SK-N-SH (cell line): ENCODE results near the gene TMEM184A. TPM values are rescaled to one million over a fixed set of nuclear protein-coding genes. Genes with fewer than 3 reads are reported as not detected.
A peak's percentile ranks its signal among the peaks of the same experiment; 100 is the strongest.

Experiments
- CTCF ChIA-PET: fragments of 300-600, 350-600 bp; formaldehyde crosslinking; extraction: SDS; loops from one replicate; lab custom pipeline; 2021; lab: Yijun Ruan, JAX
- POLR2A ChIA-PET: fragments of 350-600 bp; sonication (Branson Sonifier 250); formaldehyde crosslinking; extraction: SDS; loops from one replicate; lab custom pipeline; 2020; ENCODE audit warnings: antibody characterized with exemption, inconsistent platforms; lab: Yijun Ruan, JAX
- DNase-seq: peaks from one replicate; pipeline ENCODE4 v3.0.0; 2012
- H2AFZ ChIP-seq: fragments of 200-600 bp; sonication (generic); 2 replicates; pipeline ENCODE4 v1.8.1; 2016; ENCODE audit warnings: antibody characterized with exemption, mild to moderate bottlenecking, low read depth
- H3F3A ChIP-seq: fragments of 200-600 bp; sonication (generic); replicated peaks from 2 replicates; pipeline ENCODE3; 2016; ENCODE audit warnings: antibody characterized with exemption, mild to moderate bottlenecking; ENCODE audit not compliant: insufficient read depth
- H3K27ac ChIP-seq, 2 experiments: fragments of 200-500 bp in 1 of 2; fragments of 200-600 bp in 1 of 2; sonication (Bioruptor generic) in 1 of 2; sonication (generic), shearing (Covaris generic) in 1 of 2; 2 replicates each; pipeline versions ENCODE4 v1.5.1 to v1.6.1; 2014 to 2016; ENCODE audit warnings: low read depth in 2 of 2, inconsistent platforms in 1 of 2, low read length in 1 of 2, mild to moderate bottlenecking in 1 of 2, mixed read lengths in 1 of 2
- H3K27me3 ChIP-seq: fragments of 200-600 bp; sonication (generic), shearing (Covaris generic); 2 replicates; pipeline ENCODE4 v1.6.1; 2016; ENCODE audit warnings: mixed run types; ENCODE audit not compliant: insufficient read depth
- H3K36me3 ChIP-seq, 2 experiments: fragments of 200-500 bp in 1 of 2; fragments of 200-600 bp in 1 of 2; sonication (Bioruptor generic) in 1 of 2; sonication (generic) in 1 of 2; replicated peaks in 1 of 2; 2 replicates each; pipeline versions ENCODE3 to v1.5.1; 2014 to 2016; ENCODE audit warnings: low read length in 1 of 2, mild to moderate bottlenecking in 1 of 2; ENCODE audit not compliant: insufficient read depth in 2 of 2, control insufficient read depth in 1 of 2
- H3K4me1 ChIP-seq, 2 experiments: fragments of 200-500 bp in 1 of 2; fragments of 200-600 bp in 1 of 2; sonication (Bioruptor generic) in 1 of 2; sonication (generic), shearing (Covaris generic) in 1 of 2; 2 replicates each; pipeline versions ENCODE4 v1.5.1 to v1.6.1; 2014 to 2016; ENCODE audit warnings: low read depth in 1 of 2, low read length in 1 of 2, mixed run types in 1 of 2; ENCODE audit not compliant: insufficient read depth in 2 of 2, control insufficient read depth in 1 of 2
- H3K4me2 ChIP-seq: fragments of 200-600 bp; sonication (generic), shearing (Covaris generic); 2 replicates; pipeline ENCODE4 v1.6.1; 2017; ENCODE audit warnings: mixed run types
- H3K4me3 ChIP-seq, 2 experiments: fragments of 200-500 bp in 1 of 2; fragments of 200-600 bp in 1 of 2; sonication (Bioruptor generic) in 1 of 2; sonication (generic), shearing (Covaris generic) in 1 of 2; 2 replicates each; pipeline versions ENCODE4 v1.5.1 to v1.8.1; 2014 to 2016; ENCODE audit warnings: low read depth in 2 of 2, inconsistent platforms in 1 of 2, low read length in 1 of 2, mild to moderate bottlenecking in 1 of 2, mixed read lengths in 1 of 2, moderate library complexity in 1 of 2
- H3K79me2 ChIP-seq: fragments of 200-600 bp; sonication (generic); 2 replicates; pipeline ENCODE4 v1.8.1; 2017; ENCODE audit warnings: mild to moderate bottlenecking; ENCODE audit not compliant: insufficient read depth
- H3K9ac ChIP-seq: fragments of 200-600 bp; sonication (generic); 2 replicates; pipeline ENCODE4 v1.6.1; 2017; ENCODE audit warnings: mixed run types
- H3K9me2 ChIP-seq: fragments of 200-600 bp; sonication (generic); 2 replicates; pipeline ENCODE4 v1.6.1; 2017; ENCODE audit warnings: mixed run types
- H3K9me3 ChIP-seq: fragments of 200-600 bp; sonication (generic); 2 replicates; pipeline ENCODE4 v1.6.1; 2017; ENCODE audit warnings: mixed run types, mild to moderate bottlenecking, moderate library complexity
- H4K20me1 ChIP-seq: fragments of 200-600 bp; sonication (generic); 2 replicates; pipeline ENCODE4 v1.6.1; 2017; ENCODE audit warnings: mild to moderate bottlenecking, mixed run types; ENCODE audit not compliant: insufficient read depth
- CHD2 ChIP-seq: fragments of 150-350 bp; IDR thresholded peaks from 2 replicates; pipeline ENCODE4 v1.6.1; 2018; ENCODE audit warnings: low read length; ENCODE audit not compliant: partially characterized antibody
- CTCF ChIP-seq: fragments of 200-600 bp; sonication (generic); IDR thresholded peaks from 2 replicates; pipeline ENCODE4 v1.6.1; 2017; ENCODE audit warnings: antibody characterized with exemption, mild to moderate bottlenecking, moderate library complexity
- EZH2phosphoT487 ChIP-seq: fragments of 200-600 bp; sonication (generic); IDR thresholded peaks from 2 replicates; pipeline ENCODE4 v1.6.1; 2017; ENCODE audit warnings: low read depth, mixed run types, mild to moderate bottlenecking, antibody characterized with exemption, moderate library complexity, borderline replicate concordance
- GABPA ChIP-seq: IDR thresholded peaks from 2 replicates; pipeline ENCODE4 v1.4.0; 2012; ENCODE audit warnings: low read depth, mild to moderate bottlenecking
- GATA2 ChIP-seq: sonication (generic); formaldehyde crosslinking; IDR thresholded peaks from 2 replicates; pipeline ENCODE4 v1.5.0; 2020; ENCODE audit warnings: mild to moderate bottlenecking, missing genetic modification reagents
- IRF3 ChIP-seq: fragments of 150-350 bp; IDR thresholded peaks from 2 replicates; pipeline ENCODE4 v1.6.1; 2016; ENCODE audit warnings: mild to moderate bottlenecking, low read depth, low read length
- JUND ChIP-seq: IDR thresholded peaks from 2 replicates; pipeline ENCODE4 v1.4.0; 2012
- MXI1 ChIP-seq: IDR thresholded peaks from 2 replicates; pipeline ENCODE4 v1.6.1; 2012; ENCODE audit warnings: mild to moderate bottlenecking, low read depth, low read length, improper control_type of control experiment
- NFIC ChIP-seq: IDR thresholded peaks from 2 replicates; pipeline ENCODE4 v1.4.0; 2012; ENCODE audit warnings: borderline replicate concordance
- NRF1 ChIP-seq: IDR thresholded peaks from 2 replicates; pipeline ENCODE4 v1.6.1; 2012; ENCODE audit warnings: low read depth, mild to moderate bottlenecking, low read length
- PBX3 ChIP-seq: IDR thresholded peaks from 2 replicates; pipeline ENCODE4; 2012
- POLR2AphosphoS5 ChIP-seq: IDR thresholded peaks from 2 replicates; pipeline ENCODE4 v1.6.1; 2012; ENCODE audit warnings: low read depth, low read length
- RAD21 ChIP-seq: IDR thresholded peaks from 2 replicates; pipeline ENCODE4 v1.6.1; 2012; ENCODE audit warnings: mild to moderate bottlenecking, low read length
- RCOR1 ChIP-seq: fragments of 150-350 bp; IDR thresholded peaks from 2 replicates; pipeline ENCODE4 v1.6.1; 2017; ENCODE audit warnings: antibody characterized with exemption, low read length
- REST ChIP-seq: IDR thresholded peaks from 2 replicates; pipeline ENCODE4 v1.6.1; 2012; ENCODE audit warnings: mild to moderate bottlenecking, low read depth, low read length, moderate library complexity
- RFX5 ChIP-seq: IDR thresholded peaks from 2 replicates; pipeline ENCODE4 v1.6.1; 2012; ENCODE audit warnings: mild to moderate bottlenecking, improper control_type of control experiment, low read length
- SMC3 ChIP-seq: IDR thresholded peaks from 2 replicates; pipeline ENCODE4 v1.6.1; 2012; ENCODE audit warnings: low read depth, low read length, improper control_type of control experiment
- TCF12 ChIP-seq: IDR thresholded peaks from 2 replicates; pipeline ENCODE4 v1.4.0; 2012
- TEAD4 ChIP-seq: IDR thresholded peaks from 2 replicates; pipeline ENCODE4 v1.4.0; 2012; ENCODE audit warnings: mild to moderate bottlenecking, borderline replicate concordance; ENCODE audit not compliant: insufficient read depth
- USF2 ChIP-seq: fragments of 150-350 bp; IDR thresholded peaks from 2 replicates; pipeline ENCODE4 v1.6.1; 2017; ENCODE audit warnings: antibody characterized with exemption, low read length, low read depth, borderline replicate concordance
- WGBS: methylation state at CpG from one replicate; pipeline ENCODE4 v1.1.6; 2017; ENCODE audit warnings: low lambda C conversion rate; 5-methylcytosine and 5-hydroxymethylcytosine counted together
- polyA plus RNA-seq, 3 experiments: library from polyadenylated mRNA; depleted of rRNA; stranded (reverse); fragments of >200 nt; gene quantifications; 2 replicates each; pipeline ENCODE4 v1.2.3, GENCODE V29; 2012

The TMEM184A gene
- polyA plus RNA-seq, 1 of the 3 experiments (the other 2 are of a cell fraction) = 1.5 TPM

- TF ChIP-seq NRF1 = no peak
- no peak for TF ChIP-seq RAD21
These were observed 21.5 kb downstream of the TMEM184A start (continued) for GRCh38 chr7:1534330-1535099.

GRCh38 chr7:1533547-1534329 is 22.3 kb downstream of the TMEM184A start:
- H3K79me2 ChIP-seq = peaks cover 76% of the 10 kb centered on the region
- peak; percentile 77 for DNase-seq
- no peaks in the 10 kb centered on the region for H3K27me3 ChIP-seq
- WGBS = 52% methylated on average over 21 of the region's 24 CpGs
- ChIA-PET POLR2A (no interaction called here), CTCF (interaction anchor here (0.8 to 1.6 kb wide), 5 partner anchors 22 to 59 kb away, joined by 3 to 5 read pairs (median 3); partner anchors contain the start of gene TMEM184A)
- peaks cover 37% of the 10 kb centered on the region for H3F3A ChIP-seq
- peak overlapping the region in 1 of 2 experiments; percentile 66; a peak in 1 of 4 replicates for H3K4me3 ChIP-seq
- H3K4me2 ChIP-seq = peak overlapping the region; percentile 92
- peaks cover 45 to 55% of the 10 kb centered on the region in 2 experiments; a peak in 3 of 4 replicates for H3K4me1 ChIP-seq
- H4K20me1 ChIP-seq = peaks cover 13% of the 10 kb centered on the region; the same call in 1 of the 2 replicates
- H3K9me3 ChIP-seq = no peaks in the 10 kb centered on the region
- H3K9ac ChIP-seq = peak overlapping the region; percentile 62; the same call in 1 of the 2 replicates
- no peak overlapping the region for H2AFZ ChIP-seq
- H3K27ac ChIP-seq = peak overlapping the region in 1 of 2 experiments; percentile 97; a peak in 2 of 4 replicates
- no peaks in the 10 kb centered on the region for H3K36me3 ChIP-seq
- H3K9me2 ChIP-seq = no peaks in the 10 kb centered on the region
- no peak for TF ChIP-seq SMC3
- no peak for TF ChIP-seq TEAD4
- no peak for TF ChIP-seq REST
- peak; percentile 5 for TF ChIP-seq CHD2
- TF ChIP-seq EZH2phosphoT487 = no peak
- peak; percentile 72 for TF ChIP-seq TCF12
- peak; percentile 70 for TF ChIP-seq NFIC
- TF ChIP-seq CTCF = no peak
- TF ChIP-seq JUND = peak; percentile 4; the same call in 1 of the 2 replicates
- no peak for TF ChIP-seq RFX5
- TF ChIP-seq RAD21 = no peak
- TF ChIP-seq USF2 = no peak
- TF ChIP-seq PBX3 = peak; percentile 48; the same call in 1 of the 2 replicates
- no peak for TF ChIP-seq POLR2AphosphoS5
- no peak for TF ChIP-seq IRF3
- TF ChIP-seq RCOR1 = peak; percentile 60; the same call in 1 of the 2 replicates
- TF ChIP-seq GATA2 (CRISPR knock-in tag) = no peak
- TF ChIP-seq MXI1 = peak; percentile 13; the same call in 1 of the 2 replicates
- TF ChIP-seq GABPA = no peak
